Hepatocyte (in vitro differentiated cells): ENCODE measurements around the gene POGLUT2.

Experiments used
- EZH2 ChIP-seq: fragments of 200-600 bp; sonication (generic); IDR thresholded peaks from 2 replicates; pipeline ENCODE4 v1.6.1; 2016; ENCODE audit warnings: antibody characterized with exemption, mild to moderate bottlenecking, borderline replicate concordance
- EZH2phosphoT487 ChIP-seq: fragments of 200-600 bp; sonication (generic); IDR thresholded peaks from one replicate; pipeline ENCODE4 v1.6.1; 2018; ENCODE audit warnings: antibody characterized with exemption, mild to moderate bottlenecking, low read depth, moderate library complexity; ENCODE audit not compliant: unreplicated experiment, severe bottlenecking
- TF ChIP-seq, protein P1 (sequence below): fragments of 200-600 bp; sonication (generic); IDR thresholded peaks from 2 replicates; pipeline ENCODE4 v1.5.1; 2016; ENCODE audit warnings: antibody characterized with exemption, mild to moderate bottlenecking; ENCODE audit not compliant: poor library complexity

DNA sequence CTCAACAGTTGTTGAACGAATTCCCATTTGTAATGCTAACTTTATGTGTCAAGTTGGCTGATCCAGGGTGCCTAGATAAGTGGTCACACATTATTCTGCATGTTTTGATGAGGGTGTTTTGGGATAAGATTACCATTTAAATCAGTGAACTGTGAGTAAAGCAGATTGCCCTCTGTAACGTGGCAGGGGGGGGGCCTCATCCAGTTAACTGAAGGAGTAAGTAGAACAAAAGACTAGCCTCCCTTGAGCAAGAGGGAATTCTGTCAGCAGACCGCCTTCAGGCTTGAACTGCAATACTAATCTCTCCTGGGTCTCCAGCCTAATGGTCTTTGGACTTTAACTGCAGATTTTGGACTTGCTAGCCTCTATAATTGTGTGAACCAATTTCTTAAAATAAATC lies 21.0 kb downstream of the POGLUT2 start:
- TF ChIP-seq, protein P1, sequence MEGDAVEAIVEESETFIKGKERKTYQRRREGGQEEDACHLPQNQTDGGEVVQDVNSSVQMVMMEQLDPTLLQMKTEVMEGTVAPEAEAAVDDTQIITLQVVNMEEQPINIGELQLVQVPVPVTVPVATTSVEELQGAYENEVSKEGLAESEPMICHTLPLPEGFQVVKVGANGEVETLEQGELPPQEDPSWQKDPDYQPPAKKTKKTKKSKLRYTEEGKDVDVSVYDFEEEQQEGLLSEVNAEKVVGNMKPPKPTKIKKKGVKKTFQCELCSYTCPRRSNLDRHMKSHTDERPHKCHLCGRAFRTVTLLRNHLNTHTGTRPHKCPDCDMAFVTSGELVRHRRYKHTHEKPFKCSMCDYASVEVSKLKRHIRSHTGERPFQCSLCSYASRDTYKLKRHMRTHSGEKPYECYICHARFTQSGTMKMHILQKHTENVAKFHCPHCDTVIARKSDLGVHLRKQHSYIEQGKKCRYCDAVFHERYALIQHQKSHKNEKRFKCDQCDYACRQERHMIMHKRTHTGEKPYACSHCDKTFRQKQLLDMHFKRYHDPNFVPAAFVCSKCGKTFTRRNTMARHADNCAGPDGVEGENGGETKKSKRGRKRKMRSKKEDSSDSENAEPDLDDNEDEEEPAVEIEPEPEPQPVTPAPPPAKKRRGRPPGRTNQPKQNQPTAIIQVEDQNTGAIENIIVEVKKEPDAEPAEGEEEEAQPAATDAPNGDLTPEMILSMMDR: no peak
- no peak for TF ChIP-seq EZH2
- no peak for TF ChIP-seq EZH2phosphoT487
